Naive B cell (primary cell): ENCODE measurements around the gene ITGB2. TPM values are rescaled to one million over a fixed set of nuclear protein-coding genes. Genes with fewer than 3 reads are reported as not detected.
A peak's percentile ranks its signal among the peaks of the same experiment; 100 is the strongest.
"Not testable (repeated sequence)": the region's sequence is repeated elsewhere in the genome, so short reads cannot be mapped to it uniquely, and the experiment has no call there.

ENCODE experiments used
- ATAC-seq, 2 donors: fragments of 150-1000 bp; cut with Tn5 transposase; 2 replicates each; pipeline ENCODE4 v1.10.0; 2021; ENCODE audit warnings: low read depth in 2 of 2, mild to moderate bottlenecking in 2 of 2, moderate library complexity in 2 of 2
- DNase-seq: peaks from one replicate; pipeline ENCODE4 v3.0.0; 2022
- H3K27ac Mint-ChIP-seq, 6 donors: one replicate each; pipeline ENCODE4 v1.8.0; 2020 to 2022; ENCODE audit warnings: mild to moderate bottlenecking in 6 of 6, mixed read lengths in 6 of 6, moderate library complexity in 5 of 6, inconsistent platforms in 2 of 6
- H3K27me3 Mint-ChIP-seq, 3 donors: one replicate each; pipeline ENCODE4 v1.8.0; 2021 to 2022; ENCODE audit warnings: mixed read lengths in 3 of 3, mild to moderate bottlenecking in 1 of 3
- H3K36me3 Mint-ChIP-seq, 2 donors: one replicate each; pipeline ENCODE4 v1.8.0; 2020 to 2022; ENCODE audit warnings: mixed read lengths in 2 of 2, inconsistent platforms in 1 of 2, mild to moderate bottlenecking in 1 of 2
- H3K4me1 Mint-ChIP-seq, 3 donors: one replicate each; pipeline ENCODE4 v1.8.0; 2020 to 2022; ENCODE audit warnings: mixed read lengths in 3 of 3, inconsistent platforms in 1 of 3, mild to moderate bottlenecking in 1 of 3, moderate library complexity in 1 of 3
- H3K4me3 Mint-ChIP-seq, 8 donors: one replicate each; pipeline ENCODE4 v1.8.0; 2020 to 2022; ENCODE audit warnings: mild to moderate bottlenecking in 8 of 8, mixed read lengths in 8 of 8, moderate library complexity in 8 of 8, inconsistent platforms in 2 of 8
- H3K9me3 Mint-ChIP-seq, 7 donors: one replicate each; pipeline ENCODE4 v1.8.0; 2020 to 2022; ENCODE audit warnings: mixed read lengths in 7 of 7, mild to moderate bottlenecking in 5 of 7, inconsistent platforms in 2 of 7, moderate library complexity in 1 of 7
- polyA plus RNA-seq, 6 donors: library from polyadenylated mRNA; unstranded; fragments of 300-500 nt; fragmentation: Illumina TruSeq; gene quantifications; one replicate each; pipeline ENCODE4 v1.2.3, GENCODE V29; 2021; ENCODE audit warnings: low read depth in 6 of 6

Gene ITGB2
- polyA plus RNA-seq, 6 donors from 2014 or later = 220 to 346 (median 303) TPM

- no peak overlapping the region for H3K27ac Mint-ChIP-seq
- H3K4me3 Mint-ChIP-seq = no peak overlapping the region
- H3K4me1 Mint-ChIP-seq = peaks cover 15 to 20% (median 17%) of the 10 kb centered on the region in 3 donors
- H3K9me3 Mint-ChIP-seq = no peaks in the 10 kb centered on the region
- H3K27me3 Mint-ChIP-seq = no peaks in the 10 kb centered on the region
- no peaks in the 10 kb centered on the region for H3K36me3 Mint-ChIP-seq
- ATAC-seq (no peak), DNase-seq (no peak)
Observed at GRCh38 chr21:44888581-44889550, 31.8 kb downstream of the ITGB2 start.

DNA sequence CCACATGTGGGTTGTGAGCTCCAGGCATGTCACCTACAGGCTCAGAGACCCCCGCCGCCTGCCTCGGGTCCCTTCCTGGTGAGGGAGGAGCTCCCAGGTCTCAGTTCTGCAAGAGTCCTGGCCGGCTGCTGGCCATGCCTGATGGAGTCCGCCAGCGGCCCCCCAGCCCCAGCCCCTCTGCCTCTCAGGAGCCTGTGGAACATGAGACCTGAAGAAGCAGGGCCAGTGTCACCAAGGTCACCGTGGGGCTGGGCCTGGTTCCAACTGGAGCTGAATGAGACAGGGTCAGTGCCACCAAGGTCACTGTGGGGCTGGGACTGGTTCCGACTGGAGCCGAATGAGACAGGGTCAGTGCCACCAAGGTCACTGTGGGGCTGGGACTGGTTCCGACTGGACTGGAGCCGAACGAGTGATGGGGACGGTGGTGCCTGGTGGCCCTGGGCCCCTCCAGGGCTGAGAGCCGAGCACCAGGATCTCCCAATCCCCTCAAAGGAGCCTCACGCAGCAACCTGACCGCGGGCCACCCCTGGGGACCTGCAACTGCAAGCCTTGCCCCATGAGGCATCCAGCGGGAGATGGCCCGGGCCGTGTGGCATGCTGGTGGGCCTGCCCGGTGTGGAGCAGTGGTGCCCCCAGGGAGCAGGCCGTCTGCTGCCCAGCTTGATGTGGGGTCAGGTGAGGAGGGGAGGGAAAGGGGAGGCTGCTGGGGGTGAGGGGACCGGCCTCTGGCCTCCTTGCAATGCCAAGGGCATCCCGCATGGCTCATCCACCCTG is 32.7 kb downstream of the ITGB2 start:
- ATAC-seq (no peak), DNase-seq (no peak)
- H3K4me3 Mint-ChIP-seq = no peak overlapping the region
- no peaks in the 10 kb centered on the region for H3K27me3 Mint-ChIP-seq
- H3K27ac Mint-ChIP-seq = no peak overlapping the region
- peaks cover 8 to 16% (median 12%) of the 10 kb centered on the region in 3 donors for H3K4me1 Mint-ChIP-seq
- no peaks in the 10 kb centered on the region for H3K36me3 Mint-ChIP-seq
- no peaks in the 10 kb centered on the region for H3K9me3 Mint-ChIP-seq

GRCh38 chr21:44887126-44887806 is 33.4 kb downstream of the ITGB2 start:
- no peak for DNase-seq
- H3K4me1 Mint-ChIP-seq = peaks cover 10 to 14% (median 11%) of the 10 kb centered on the region in 3 donors
- no peaks in the 10 kb centered on the region for H3K9me3 Mint-ChIP-seq
- H3K27me3 Mint-ChIP-seq = no peaks in the 10 kb centered on the region
- H3K36me3 Mint-ChIP-seq = no peaks in the 10 kb centered on the region
- no peak overlapping the region for H3K27ac Mint-ChIP-seq
- no peak for ATAC-seq
- peak overlapping the region in 1 of 8 donors; percentile 33 for H3K4me3 Mint-ChIP-seq

DNA sequence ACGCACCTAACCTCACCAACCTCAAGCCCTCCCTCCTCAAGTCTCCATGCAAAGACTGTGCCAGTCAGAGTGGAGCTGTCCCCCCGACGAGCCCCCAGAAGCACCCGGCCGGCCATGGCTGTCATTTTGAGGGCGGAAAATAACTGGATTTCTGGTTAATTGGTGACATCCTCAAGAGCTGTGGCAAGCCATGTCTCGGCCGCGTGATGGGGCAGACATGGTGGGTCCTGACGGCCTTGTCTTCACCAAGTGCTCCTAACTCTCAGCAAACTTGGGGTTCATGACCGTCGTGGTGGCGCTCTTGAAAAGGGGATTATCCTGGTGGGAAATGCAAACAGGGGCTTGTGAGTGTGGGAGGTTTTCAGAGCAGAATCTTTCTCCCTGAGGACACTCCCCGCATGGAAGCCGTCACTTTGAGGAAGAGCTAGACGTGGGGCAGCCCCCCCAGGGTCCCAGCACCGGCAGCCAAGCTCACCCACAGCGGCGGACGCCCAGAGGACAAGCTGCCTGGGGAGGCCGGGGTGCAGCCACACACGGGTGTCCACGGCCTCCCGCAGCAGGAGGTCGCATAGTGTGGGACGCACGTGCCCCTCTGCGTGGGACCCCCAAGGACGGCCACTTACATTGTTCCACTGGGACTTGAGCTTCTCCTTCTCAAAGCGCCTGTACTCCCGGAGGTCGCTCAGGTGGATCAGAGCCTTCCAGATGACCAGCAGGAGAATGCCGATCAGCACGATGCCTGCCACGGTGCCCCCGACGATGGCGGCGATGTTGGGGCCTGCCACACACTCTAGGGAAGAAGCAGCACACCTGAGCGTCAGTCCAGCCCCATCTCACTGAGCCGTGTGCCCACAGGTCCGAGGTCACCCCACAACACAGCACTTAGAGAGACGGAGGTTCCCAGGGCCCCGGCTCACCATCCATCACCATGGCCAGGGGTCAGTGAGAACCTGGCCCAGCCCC is 34.3 kb downstream of the ITGB2 start:
- ATAC-seq = no peak
- peak overlapping the region in 1 of 8 donors; percentile 33 for H3K4me3 Mint-ChIP-seq
- H3K4me1 Mint-ChIP-seq = peaks cover 19 to 23% (median 19%) of the 10 kb centered on the region in 3 donors
- DNase-seq = no peak
- H3K27ac Mint-ChIP-seq = peak overlapping the region in 1 of 6 donors; percentile 37
- H3K27me3 Mint-ChIP-seq = no peaks in the 10 kb centered on the region
- no peaks in the 10 kb centered on the region for H3K9me3 Mint-ChIP-seq
- H3K36me3 Mint-ChIP-seq = no peaks in the 10 kb centered on the region

GRCh38 chr21:44885615-44886014 is 35.1 kb downstream of the ITGB2 start:
- H3K9me3 Mint-ChIP-seq = no peaks in the 10 kb centered on the region
- H3K4me3 Mint-ChIP-seq = no peak overlapping the region
- H3K27me3 Mint-ChIP-seq = no peaks in the 10 kb centered on the region
- H3K36me3 Mint-ChIP-seq = no peaks in the 10 kb centered on the region
- no peak overlapping the region for H3K27ac Mint-ChIP-seq
- no peak for ATAC-seq
- DNase-seq = no peak
- H3K4me1 Mint-ChIP-seq = peaks cover 24 to 28% (median 27%) of the 10 kb centered on the region in 3 donors

DNA sequence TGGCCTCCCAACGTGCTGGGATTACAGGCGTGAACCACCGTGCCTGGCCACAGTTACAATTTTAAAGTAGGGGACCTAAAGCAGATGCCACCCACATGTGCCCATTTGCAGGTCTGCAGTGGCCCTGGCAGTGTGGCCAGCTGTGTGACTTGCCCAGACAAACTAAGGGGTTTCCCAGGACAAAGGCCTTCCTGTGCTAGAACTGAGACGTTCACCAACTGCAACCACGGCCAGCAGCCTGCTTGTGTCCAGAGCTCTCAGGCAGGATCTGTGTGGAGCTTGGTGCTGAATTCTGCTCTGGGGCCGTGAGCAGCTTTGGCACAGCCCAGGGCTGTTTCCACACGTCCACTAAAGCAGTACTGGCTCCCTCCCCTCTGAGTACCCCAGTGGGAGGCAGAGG is 36.6 kb downstream of the ITGB2 start:
- H3K27me3 Mint-ChIP-seq = no peaks in the 10 kb centered on the region
- ATAC-seq = no peak
- H3K4me3 Mint-ChIP-seq = no peak overlapping the region
- H3K27ac Mint-ChIP-seq = peak overlapping the region in 2 of 6 donors; percentile 30 to 96
- H3K36me3 Mint-ChIP-seq = no peaks in the 10 kb centered on the region
- DNase-seq = no peak
- H3K4me1 Mint-ChIP-seq = peaks cover 28 to 39% (median 30%) of the 10 kb centered on the region in 3 donors
- H3K9me3 Mint-ChIP-seq = no peaks in the 10 kb centered on the region

DNA sequence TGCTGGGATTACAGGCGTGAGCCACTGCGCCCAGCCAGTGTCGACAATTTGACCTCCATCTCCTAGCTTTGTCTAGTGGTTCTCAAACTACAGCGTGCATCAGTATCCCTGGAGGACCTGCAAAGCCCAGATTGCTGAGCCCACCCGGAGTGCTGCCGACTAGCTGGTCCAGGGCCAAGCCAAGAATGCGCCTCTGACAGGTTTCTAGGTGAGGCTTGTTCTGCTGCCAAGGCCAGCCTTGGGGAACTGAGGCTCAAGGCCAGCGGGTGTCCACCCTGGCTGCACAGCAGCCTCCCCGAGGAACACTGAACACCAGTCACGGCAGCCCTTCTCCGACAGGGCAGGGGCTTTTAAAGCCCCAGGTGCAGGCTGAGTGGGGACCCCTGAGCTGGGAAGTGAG is 37.4 kb downstream of the ITGB2 start:
- peaks cover 34 to 47% (median 35%) of the 10 kb centered on the region in 3 donors for H3K4me1 Mint-ChIP-seq
- DNase-seq = no peak
- no peak for ATAC-seq

DNA sequence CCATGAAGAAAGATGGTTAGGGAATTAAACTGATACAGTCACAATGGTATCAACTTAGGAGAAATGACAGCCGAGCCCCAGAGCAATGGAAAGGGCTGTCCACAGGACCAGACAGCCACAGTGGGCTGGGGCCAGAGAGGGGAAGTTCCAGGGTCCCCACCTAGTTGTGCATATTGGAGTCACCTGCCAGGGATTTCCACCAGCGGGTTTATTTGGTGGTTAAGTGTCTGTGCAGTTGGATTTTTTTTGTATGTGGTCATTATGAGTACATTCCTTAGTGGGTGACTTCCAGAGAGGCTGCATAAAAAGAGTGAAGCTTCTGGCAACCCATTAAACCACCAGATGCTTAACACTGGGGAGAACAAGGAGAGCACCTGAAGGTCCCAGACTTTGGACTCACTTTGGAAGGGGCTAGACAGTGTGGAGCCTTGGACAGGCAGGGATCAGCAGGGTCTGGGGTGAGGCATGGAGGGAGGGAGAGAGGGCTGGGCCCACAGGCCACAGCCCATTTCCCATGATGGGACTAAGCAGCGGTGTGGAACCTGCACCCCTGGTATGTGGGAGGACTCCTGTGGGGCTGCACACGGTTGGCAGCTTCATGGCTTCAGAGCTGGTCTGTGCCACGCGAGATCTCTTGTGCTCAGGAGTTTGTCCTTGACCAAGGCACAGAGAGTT is 39.4 kb downstream of the ITGB2 start:
- Mint-ChIP-seq H3K27me3 (no peaks in the 10 kb centered on the region), H3K9me3 (no peaks in the 10 kb centered on the region), H3K4me1 (peaks cover 36 to 60% (median 36%) of the 10 kb centered on the region in 3 donors), H3K36me3 (no peaks in the 10 kb centered on the region), H3K4me3 (peak overlapping the region in 6 of 8 donors; percentile 15 to 49 (median 45)), H3K27ac (peak overlapping the region; percentile 34 to 91 (median 52))
- DNase-seq (peak; percentile 40), ATAC-seq (peak; percentile 65 to 69)

More for the DNA sequence above, 37.4 kb downstream of the ITGB2 start:
- Mint-ChIP-seq H3K27ac (peak overlapping the region in 3 of 6 donors; percentile 18 to 77 (median 64)), H3K36me3 (no peaks in the 10 kb centered on the region), H3K9me3 (no peaks in the 10 kb centered on the region), H3K4me3 (peak overlapping the region in 2 of 8 donors; percentile 9 to 39), H3K27me3 (no peaks in the 10 kb centered on the region)

DNA sequence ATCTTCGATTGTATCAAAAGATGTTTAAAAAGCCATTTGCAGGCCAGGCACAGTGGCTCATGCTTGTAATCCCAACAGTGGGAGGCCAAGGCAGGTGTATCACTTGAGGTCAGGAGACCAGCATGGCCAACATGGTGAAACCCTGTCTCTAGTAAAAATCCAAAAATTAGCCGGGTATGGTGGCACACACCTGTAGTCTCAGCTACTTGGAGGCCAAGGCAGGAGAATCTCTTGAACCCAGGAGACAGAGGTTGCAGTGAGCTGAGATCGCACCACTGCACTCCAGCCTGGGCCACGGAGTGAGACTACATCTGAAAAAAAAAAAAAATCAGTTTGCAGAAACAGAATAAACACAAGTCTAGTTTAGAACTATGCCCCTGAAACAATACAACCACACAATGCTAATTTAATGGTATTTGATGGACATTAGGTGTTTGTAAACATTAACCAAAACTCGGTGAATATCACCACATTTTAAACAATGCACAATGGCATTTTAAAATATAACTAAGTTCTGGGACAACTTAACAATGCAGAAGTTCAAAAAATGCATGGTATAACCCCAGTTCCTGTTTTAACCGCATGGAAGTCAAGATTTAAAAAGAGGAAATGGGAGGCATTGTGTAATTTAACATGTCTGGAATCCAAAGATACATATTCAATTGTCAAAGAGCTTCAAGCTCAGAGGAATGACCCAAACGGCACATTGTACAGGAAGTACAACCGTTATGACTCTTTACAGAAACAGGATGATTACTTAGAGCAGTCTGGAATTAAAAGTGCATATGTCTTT is 40.1 kb downstream of the ITGB2 start:
- Mint-ChIP-seq H3K36me3 (no peaks in the 10 kb centered on the region), H3K27me3 (no peaks in the 10 kb centered on the region), H3K4me3 (peak overlapping the region in 7 of 8 donors; percentile 5 to 65 (median 32)), H3K4me1 (peaks cover 40 to 63% (median 41%) of the 10 kb centered on the region in 3 donors), H3K9me3 (no peaks in the 10 kb centered on the region), H3K27ac (peak overlapping the region; percentile 41 to 91 (median 65))
- peak; percentile 60 for DNase-seq
- peak; percentile 74 to 77 for ATAC-seq

GRCh38 chr21:44879238-44879637 is 41.5 kb downstream of the ITGB2 start:
- H3K27me3 Mint-ChIP-seq, H3K27ac Mint-ChIP-seq, ATAC-seq, H3K36me3 Mint-ChIP-seq, DNase-seq, H3K9me3 Mint-ChIP-seq: not testable (repeated sequence)
- peak overlapping the region in 1 of 8 donors; percentile 39 for H3K4me3 Mint-ChIP-seq
- peaks cover 48 to 76% (median 50%) of the 10 kb centered on the region in 3 donors for H3K4me1 Mint-ChIP-seq
